Prostate gland (tissue), 2 donors: ENCODE data around the gene MCFD2.

ENCODE experiments used
- CTCF ChIP-seq, 4 experiments: fragments of 200-600 bp in 2 of 4; fragments of 450-650 bp in 2 of 4; sonication (generic) in 2 of 4; IDR thresholded peaks; 1 replicate in 3 of 4; 2 replicates in 1 of 4; pipeline ENCODE4 v1.5.1; 2016 to 2019; ENCODE audit warnings: antibody characterized with exemption in 4 of 4, mild to moderate bottlenecking in 2 of 4, moderate library complexity in 2 of 4
- POLR2A ChIP-seq: fragments of 450-650 bp; IDR thresholded peaks from one replicate; pipeline ENCODE4 v1.6.1; 2016; ENCODE audit warnings: antibody characterized with exemption, mild to moderate bottlenecking
- POLR2AphosphoS5 ChIP-seq: sonication (generic); formaldehyde crosslinking; IDR thresholded peaks from one replicate; pipeline ENCODE4 v1.6.1; 2017; ENCODE audit warnings: antibody characterized with exemption

- TF ChIP-seq CTCF (IDR thresholded peaks at IDR 0.05) (no peak), POLR2A (no peak), POLR2AphosphoS5 (no peak)
These were observed 8.4 kb upstream of the MCFD2 start for GRCh38 chr2:46924038-46924437.
